Transverse colon (tissue), 4 donors: ENCODE data around the gene KREMEN1.

Experiments used
- POLR2A ChIP-seq: fragments of 450-650 bp; IDR thresholded peaks from one replicate; pipeline ENCODE4 v1.6.1; 2016; ENCODE audit warnings: antibody characterized with exemption, mild to moderate bottlenecking, moderate library complexity
- POLR2AphosphoS5 ChIP-seq, 3 donors: sonication (generic); formaldehyde crosslinking; IDR thresholded peaks; one replicate each; pipeline ENCODE4 v1.6.1; 2016; ENCODE audit warnings: antibody characterized with exemption in 3 of 3
- TF ChIP-seq, protein P1 (sequence below), 5 experiments: fragments of 200-600 bp in 3 of 5; fragments of 450-650 bp in 2 of 5; sonication (generic) in 3 of 5; IDR thresholded peaks; 1 replicate in 2 of 5; 2 replicates in 3 of 5; pipeline ENCODE4 v1.5.1; 2016 to 2017; ENCODE audit warnings: antibody characterized with exemption in 5 of 5, inconsistent platforms in 3 of 5, mild to moderate bottlenecking in 2 of 5, moderate library complexity in 1 of 5

DNA sequence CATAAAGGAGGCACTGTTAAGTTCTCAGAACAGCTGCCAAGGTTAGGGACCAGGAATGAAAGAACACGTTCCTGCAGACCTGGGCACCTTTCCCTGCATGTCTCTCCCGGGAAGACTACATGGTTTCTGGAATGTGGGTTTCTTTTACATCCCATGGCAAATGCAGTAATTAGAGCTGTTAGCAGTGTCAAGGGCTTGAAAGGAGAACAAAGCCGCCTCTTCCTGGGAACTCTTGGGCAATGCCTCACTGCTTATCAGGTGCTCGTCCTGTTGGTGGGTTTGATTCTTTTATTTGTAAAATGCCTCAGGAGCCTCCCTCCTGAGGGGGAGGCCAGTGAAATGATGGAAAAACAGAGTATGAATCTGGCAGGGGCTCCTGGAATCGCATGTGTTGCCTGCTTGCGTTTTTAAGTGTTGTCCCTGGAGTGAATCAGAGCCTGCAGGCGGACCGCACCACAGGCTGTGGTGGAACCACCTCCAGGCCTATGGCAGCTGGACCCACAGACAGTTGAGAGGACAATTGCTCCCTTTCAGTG is 10.5 kb upstream of the KREMEN1 start:
- no peak for TF ChIP-seq POLR2A
- TF ChIP-seq, protein P1, sequence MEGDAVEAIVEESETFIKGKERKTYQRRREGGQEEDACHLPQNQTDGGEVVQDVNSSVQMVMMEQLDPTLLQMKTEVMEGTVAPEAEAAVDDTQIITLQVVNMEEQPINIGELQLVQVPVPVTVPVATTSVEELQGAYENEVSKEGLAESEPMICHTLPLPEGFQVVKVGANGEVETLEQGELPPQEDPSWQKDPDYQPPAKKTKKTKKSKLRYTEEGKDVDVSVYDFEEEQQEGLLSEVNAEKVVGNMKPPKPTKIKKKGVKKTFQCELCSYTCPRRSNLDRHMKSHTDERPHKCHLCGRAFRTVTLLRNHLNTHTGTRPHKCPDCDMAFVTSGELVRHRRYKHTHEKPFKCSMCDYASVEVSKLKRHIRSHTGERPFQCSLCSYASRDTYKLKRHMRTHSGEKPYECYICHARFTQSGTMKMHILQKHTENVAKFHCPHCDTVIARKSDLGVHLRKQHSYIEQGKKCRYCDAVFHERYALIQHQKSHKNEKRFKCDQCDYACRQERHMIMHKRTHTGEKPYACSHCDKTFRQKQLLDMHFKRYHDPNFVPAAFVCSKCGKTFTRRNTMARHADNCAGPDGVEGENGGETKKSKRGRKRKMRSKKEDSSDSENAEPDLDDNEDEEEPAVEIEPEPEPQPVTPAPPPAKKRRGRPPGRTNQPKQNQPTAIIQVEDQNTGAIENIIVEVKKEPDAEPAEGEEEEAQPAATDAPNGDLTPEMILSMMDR (IDR thresholded peaks at IDR 0.05), result no peak
- no peak for TF ChIP-seq POLR2AphosphoS5 (IDR thresholded peaks at IDR 0.05)
